ENCODE data around the gene RIPOR2. TPM values are rescaled to one million over a fixed set of nuclear protein-coding genes. Genes with fewer than 3 reads are reported as not detected.
"Not testable (repeated sequence)": the region's sequence is repeated elsewhere in the genome, so short reads cannot be mapped to it uniquely, and the experiment has no call there.

The RIPOR2 gene
- polyA plus RNA-seq, 1 donor: 29.4 TPM

DNA sequence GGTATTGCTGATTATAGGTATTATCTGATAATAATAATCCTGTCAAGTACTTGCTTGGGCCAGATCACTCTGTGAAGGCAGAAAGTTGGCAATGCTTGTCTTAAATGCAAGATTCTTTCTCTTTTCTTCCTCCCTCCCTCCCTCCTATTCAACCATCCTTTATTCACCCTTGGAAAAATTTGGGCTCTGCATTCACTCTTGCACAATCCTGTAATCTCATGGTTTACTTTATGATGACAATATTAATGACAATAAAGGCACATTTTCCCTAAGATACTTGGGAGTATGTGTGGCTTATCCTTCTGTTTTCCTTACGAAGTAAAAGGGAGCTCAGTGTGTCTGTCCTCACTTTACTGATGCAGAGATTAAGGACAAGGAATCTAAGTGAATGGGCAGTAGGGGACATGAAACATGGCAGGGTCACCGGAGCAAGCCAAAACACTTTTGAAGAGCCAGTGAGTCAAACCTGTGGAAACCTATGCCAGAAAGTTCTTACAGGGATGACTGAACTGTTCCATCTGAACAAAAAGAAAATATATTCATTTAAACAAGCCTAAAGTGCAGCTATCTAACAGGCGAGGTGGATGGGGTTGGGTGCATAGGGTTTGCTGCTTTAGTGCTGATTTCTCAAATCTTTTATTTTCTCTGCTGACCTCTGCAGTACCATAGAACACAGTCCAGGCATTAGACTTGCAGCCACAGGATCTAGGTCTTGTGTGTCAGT, 14.6 kb upstream of the RIPOR2 start:
- DNase-seq: no peak

DNA sequence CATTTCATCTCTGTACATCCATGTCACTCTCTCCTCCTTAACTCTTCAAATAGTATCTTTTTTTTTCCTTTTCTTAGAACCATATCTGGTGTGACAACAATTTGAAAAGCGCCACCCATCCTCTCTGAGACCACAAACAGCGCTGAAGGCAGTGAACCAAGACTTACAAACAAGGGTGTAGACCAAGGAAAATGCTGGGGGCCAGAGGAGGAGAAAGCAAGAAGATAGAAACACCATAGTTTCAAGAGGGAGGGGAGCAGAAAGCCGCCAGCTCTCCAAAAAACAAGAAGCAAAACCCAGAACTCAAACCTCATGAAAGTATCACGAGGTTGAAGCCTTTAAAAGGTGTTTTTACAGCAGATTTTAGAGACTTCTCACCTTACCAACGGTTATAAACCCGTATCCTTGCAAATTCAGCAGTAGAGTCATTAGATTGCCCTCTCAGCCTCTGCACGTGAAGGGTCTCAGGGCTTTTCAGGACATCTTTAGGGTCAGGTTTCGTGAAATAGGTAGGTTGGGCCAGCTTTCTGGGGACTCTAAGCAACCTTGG, 13.3 kb upstream of the RIPOR2 start:
- no peak for DNase-seq

DNA sequence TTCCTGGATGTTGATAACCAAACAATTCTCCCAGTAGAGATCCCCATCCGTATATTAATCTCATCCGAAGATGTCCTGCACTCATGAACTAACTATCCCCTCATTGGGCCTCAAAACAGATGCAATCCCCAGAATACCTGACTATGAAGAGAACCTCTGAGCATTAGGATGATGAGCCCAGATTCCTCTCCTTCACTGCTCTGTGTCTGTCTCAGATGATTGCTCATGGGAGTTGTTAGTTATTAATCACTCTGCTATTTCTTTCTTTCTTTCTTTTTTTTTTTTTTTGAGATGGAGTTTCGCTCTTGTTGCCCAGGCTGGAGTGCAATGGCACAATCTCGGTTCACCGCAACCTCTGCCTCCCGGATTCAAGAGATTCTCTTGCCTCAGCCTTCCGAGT, 12.5 kb upstream of the RIPOR2 start:
- DNase-seq: not testable (repeated sequence)

DNA sequence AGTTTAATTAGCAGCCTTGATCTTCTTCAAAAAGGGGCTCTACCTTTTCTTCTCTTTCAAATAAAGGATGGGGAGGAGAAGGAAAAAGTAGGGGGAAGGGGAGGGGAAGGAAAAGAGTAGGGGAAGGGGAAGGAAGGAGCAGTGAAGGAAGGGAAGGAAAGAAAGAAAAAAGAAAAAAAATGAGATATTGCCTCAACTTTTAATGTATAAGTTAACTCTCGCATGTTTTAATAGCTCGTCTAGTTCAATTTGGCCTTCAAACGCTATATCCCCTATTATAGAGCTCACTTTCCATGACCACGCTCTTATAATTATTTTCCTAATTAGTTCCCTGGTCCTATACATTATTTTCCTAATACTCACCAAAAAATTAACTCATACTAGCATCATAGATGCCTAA, 11.9 kb upstream of the RIPOR2 start:
- no peak for DNase-seq

DNA sequence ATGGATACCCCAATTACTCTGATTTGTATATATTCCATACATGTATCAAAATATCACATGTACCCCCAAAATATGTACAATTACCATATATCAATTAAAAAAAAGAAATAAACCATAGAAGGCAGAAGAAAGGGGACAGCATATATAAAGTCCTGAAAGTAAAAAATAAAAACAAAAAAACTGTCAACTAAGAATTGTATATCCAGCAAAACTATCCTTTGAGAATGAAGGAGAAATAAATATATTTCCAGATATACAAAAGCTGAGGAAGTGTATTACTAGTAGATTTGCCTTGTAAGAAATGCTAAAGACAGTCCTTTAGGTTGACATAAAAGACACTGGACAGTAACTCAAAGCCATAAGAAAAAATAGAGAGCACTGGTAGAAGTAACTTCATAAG, 9.3 kb upstream of the RIPOR2 start:
- DNase-seq: no peak

DNA sequence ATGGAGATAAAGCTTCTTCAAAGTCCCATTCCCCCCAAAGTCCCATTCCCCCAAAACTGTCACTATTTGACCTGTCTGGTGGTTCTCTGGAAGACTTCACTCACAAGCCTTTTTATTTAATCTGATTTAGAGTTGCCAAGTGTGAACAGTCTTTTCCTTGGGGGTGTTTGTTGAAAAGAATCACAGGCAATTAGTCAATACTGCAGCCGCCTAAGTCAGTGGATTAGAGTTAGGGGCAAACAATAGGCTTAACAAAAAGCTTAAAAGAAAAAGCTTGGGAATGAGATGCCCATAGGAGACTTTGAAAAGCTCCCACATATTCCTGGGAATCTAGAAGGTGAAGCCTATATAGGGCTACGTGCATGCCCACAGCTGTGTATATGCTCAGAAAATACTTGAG, 8.0 kb upstream of the RIPOR2 start:
- DNase-seq: no peak

DNA sequence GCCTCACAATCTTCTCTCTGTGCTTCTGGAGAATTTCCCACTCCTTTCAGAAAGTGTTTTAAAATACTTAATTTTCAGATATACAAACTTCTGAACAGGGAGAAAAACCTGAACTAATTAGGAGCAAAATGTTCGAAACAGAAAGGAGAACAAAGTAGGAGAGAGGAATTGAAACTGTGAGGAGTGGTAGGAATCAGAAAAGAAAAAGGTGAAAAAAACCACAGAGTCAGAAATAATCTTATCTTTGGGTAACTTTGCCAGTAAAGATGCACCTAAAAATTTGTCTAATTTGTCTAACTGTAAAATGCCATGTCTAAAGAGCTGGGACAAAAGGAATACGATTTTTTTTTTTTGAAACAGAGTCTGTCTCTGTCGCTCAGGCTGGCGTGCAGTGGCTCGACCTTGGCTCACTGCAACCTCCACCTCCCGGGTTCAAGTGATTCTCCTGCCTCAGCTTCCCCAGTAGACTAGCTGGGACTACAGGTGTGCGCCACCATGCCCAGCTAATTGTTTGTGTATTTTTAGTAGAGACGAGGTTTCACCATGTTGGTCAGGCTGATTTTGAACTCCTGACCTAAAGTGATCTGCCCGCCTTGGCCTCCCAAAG, 4.7 kb upstream of the RIPOR2 start:
- no peak for DNase-seq

DNA sequence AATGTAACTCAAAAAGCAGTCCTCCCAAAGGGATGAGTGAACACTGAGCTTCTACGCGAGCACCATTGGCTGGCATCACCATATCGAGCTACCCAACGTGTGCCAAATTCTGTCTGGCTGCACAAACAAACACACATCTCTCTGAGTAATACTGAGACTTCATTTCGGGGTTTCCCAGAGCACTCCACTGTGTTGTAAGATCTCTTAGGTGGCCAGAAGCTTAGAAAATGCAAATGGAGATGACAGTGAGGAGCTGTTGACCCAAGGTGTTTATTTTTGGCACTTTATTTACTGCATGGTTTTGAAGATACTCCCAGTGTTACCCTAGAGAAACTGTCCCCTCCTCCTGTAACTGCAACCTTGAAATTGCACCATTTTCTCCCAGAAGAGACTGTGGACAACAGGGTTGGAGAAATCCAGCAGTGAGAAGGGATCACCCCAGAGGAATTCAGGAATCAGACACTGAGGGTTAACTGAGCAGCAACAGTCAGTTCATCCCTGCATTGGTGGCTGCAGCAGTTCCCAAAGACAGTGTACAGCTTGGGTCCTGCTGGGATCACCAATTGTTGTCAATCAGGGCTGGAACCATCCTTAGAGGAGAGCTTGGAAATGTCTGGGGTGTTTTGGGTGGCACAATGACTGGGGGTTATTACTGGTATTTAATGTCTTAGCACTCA, 1.0 kb upstream of the RIPOR2 start:
- no peak for DNase-seq

DNA sequence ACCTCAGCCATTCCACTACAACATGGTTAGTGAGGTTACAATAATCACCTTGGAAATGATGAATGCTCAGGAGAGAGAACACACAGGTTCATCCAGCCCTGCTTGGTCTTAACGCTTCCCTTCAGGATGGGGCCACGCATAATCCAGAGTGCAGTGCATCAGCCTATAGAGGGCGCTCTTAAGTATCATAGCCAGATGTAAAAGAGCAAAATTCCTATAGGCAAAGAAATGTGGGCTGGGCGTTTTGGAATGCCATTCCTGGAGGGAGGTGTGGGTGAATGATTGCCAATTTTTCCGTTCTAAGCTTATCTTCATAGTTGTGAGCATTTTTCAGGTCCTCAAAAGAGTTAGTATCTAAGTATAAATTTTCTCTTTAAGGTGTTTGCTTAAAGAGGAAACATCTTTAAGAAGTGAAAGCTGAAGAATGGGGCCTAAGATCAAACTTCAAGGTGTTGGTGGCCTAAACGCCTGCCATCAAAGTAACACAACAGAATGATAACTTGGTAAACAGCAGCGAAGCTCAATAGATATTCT, 1.8 kb downstream of the RIPOR2 start:
- DNase-seq: no peak

DNA sequence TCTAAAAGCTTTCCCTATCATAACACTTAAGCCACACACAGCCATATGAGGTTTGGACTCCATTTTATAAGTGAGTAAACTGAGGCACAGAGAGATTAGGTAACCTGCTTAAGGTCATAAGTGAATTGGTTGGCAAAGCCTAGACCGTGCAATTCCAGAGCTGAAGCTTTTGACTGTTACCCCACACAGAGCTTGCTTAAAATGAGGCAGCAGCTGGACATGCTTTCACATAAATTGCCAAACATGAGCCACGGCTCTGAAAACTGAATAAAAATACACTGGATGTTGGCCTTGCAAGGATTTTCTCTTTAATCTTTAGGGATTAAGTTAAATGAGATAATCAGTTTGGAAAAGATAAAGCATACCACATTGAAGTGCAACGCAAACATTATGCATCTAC, 2.5 kb downstream of the RIPOR2 start:
- no peak for DNase-seq

DNA sequence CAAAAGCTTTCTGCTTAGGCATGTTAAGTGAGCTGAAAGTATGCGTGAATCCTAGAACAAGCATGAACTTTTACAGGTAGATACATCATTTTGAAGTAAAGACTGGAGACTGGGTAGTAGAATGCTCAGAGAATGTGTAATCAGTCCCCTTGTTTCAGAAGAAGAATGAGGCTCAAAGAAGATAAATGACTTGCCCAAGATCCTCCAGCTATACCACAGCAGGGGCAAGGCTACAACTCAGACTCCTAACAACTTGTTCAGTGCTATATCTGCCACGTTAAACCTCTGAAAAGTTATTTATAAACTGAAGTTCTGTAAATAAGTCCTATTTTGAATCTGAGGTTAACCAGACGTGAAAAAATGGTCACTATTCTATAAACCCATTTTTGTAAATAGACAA, 2.9 kb downstream of the RIPOR2 start:
- DNase-seq: no peak

DNA sequence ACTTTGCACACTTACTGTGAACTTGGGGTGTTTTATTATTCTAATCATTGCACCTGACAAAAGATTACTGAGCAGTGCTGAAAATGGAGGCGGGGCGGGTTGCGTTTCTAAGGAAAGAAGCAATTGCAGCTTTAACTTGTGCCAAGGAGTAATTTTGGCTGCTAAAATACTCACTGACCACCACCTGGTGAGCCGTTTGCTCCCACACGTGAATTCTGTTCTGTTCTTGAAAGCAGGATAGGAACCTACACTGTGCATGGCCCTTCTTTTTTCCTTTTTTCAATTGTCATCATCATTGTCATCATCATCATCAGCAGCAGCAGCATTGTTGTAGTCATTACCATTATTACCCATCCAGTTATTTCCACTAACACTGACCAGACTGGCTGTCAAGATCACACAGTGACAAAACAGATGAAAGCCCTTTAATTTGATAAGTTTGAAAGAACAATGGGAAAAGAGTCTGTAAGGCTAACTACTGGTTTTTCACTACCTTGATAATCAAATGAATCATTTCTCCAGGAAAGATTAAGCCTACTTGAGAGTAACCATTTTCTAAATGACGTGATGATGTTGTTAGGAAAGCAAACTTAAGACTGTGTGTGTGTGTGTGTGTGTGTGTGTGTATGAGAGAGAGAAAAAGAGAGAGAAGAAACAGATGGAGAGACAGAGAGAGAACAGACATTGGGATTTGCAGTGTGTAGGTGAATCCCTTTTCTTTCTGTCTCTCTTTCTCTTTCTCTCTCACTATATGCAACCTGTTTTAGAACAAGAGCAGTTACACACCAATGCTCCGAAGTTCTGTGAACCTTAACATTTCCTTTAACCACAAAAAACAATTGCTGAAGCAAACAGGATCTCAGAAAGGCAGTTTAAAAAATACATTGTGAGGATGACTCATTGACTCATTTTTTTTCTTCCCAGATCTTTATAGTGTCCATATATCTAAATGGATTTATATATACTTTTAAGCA, 3.8 kb downstream of the RIPOR2 start:
- no peak for DNase-seq

DNA sequence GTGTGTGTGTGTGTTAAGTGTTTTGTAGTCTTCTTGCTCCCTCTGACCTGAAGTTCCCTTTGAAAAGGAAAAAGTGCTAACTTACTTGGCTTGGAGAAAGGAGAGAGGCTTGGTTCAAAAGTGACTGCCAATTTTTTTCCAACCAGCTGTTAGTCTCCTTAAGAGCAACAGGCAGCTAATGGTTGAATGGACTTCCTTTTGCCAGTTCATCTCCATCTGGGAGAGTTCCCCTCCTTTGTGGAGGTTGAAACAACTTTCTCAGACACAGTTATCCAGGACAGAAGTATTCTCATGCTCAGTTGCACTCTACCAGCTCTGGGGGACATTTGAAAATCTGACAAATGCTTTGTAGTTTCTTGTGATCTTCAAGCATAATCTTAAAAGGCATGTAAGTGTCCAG, 4.5 kb downstream of the RIPOR2 start:
- peak; percentile 76 for DNase-seq

DNA sequence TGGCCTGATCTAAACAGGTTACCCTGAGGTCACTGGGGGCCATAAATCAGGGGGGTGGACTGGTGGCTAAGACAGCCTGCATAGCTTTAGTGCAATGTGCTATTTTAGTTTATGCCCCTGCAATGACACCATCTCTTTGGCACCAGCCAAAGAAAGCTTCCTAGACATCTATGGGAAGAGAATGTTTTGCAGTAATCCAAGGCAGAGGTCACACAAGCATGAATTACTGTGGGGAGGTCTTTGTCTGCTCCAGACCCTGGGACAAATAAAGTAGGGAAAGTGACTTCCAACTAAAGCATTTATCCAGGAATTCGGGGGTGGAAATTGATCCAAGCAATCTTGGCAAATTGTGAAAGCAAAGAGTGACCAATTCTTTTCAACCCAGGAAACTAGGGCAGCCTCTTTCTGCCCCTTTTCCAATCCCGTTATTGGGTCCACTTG, 5.3 kb downstream of the RIPOR2 start:
- no peak for DNase-seq

DNA sequence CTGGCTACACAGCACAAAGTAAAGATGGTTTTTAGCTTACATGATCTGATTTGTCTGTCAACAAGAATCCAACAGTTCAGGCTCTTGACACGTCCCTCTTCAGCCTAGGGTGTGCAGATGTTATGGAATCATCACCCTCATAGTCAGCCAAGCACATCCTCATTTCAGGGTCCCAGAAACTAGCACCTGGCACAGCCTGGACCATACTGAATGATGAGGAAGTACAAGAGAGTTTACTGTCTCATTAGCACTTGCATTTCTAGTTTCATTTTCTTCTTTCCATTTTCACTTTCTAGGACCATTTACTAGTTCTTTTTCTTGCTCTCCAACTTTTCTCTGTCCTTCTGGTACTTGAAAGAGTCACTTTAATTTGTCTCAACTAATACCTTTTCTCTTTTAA, 6.5 kb downstream of the RIPOR2 start:
- no peak for DNase-seq

DNA sequence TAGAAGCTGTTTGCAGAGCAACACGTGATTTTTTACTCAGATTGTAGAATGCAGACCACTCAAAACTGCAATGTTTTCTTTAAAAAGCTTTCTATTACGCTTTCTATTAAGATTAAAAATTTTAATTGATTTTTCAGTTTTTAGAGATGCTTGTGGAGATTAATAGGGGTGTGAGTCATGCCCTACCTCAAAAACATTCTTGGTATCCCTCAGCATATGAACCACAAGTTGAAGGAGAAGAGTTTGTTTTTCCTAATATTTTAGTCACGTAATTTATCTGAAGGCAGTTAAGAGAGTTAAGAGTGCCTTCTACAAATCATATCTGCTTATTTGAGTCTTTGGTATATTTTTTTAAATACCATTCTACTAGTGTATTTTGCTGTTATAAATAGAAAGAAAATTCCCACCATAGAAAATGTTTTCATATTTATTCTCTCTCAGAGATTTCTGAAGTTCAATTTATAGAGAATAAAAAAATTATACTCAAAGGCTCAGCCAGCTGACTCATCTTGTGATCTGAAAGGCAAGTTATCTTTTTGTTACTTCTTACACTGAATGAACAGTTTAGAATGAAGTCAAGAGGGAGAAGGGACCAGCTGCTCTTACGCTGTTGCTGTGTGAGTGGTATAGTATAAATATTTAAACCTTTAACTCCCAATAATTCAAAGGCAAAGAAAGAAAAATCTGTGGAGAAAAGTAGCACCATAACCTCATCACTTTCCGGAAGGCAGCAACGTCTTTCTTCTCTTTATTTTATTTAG, 7.6 kb downstream of the RIPOR2 start:
- no peak for DNase-seq

DNA sequence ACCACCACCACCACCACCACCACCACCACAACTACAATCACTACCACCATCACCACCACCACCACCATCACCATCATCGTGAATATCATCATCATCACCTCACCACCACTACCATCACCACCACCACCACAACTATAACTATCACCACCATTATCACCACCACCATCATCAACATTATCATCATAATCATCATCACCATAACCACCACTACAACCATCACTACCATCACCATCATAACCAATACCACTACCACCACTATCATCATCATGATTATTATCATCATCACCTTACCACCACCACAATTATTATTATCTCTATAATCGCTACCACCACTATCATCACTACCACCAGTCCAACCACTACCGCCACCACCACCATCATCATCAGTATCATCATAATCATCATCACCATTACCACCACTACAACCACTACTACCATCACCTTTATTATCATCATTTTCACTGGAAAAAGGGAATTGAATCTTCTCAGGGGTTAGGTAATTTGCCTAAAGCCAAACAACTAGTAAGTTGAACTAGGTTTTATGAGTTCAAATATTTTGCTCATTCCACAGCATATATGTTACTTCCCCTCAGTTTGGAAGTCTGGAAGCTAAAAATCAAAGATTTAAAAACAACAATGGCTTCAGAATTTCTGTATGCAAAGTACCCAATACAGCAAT, 8.3 kb downstream of the RIPOR2 start:
- no peak for DNase-seq

DNA sequence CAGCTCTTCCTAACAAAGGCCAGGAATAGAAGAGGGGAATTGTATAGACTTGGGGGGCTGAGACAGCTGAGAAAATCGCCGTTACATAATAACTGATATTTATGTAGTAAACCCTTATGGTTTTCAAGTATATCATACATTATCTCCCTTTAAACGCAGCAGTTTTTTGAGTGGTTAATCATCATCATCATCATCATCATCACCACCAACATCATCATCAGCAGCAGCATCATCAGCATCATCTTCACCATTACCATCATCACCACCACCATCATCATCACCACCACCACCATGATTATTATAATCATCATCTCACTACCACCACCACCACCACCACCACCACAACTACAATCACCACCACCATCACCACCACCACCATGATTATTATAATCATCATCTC, 9.1 kb downstream of the RIPOR2 start:
- DNase-seq: not testable (repeated sequence)

DNA sequence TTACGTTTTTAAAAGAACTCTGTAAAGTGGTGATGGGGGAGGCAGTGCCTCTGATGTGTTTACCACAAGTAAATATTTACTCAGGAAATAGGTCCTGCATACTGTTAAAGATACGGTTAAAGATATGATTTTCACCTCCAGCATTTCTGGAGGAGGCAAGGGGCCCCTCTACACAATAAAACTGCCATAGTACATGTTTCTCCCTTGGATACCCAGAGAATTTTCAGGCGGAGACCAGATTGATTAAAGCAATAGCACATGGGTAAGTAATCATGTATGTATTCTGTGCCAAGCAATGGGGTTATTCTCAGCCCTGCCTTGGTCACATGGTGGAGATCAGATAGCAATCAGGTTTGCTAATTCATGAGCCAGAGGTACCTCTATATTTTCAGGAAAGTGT, 9.6 kb downstream of the RIPOR2 start:
- no peak for DNase-seq

DNA sequence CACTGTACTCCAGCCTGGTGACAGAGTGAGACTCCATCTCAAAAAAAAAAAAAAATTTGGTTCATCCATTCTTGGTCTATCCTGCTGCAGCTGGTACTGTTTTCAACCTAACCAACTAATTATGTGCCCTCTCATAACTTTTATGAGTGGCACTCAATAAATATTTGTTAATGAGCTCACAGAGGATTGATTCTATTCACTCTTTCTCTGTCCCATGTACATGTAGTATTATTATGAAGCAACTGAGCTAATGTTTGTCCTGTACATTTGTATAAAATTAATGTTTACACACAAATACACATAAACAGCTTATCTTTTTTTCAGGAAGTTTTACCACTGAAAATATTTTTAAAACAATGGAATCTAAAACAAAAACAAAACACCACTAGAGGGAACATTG, 10.1 kb downstream of the RIPOR2 start:
- no peak for DNase-seq

Measured in hindlimb muscle (tissue), 1 donor.